Activated T-helper 1 cell treated with Interleukin-2 at 50 U/mL for 16 hours (primary cell): ENCODE results near the gene SLC25A43.
A peak's percentile ranks its signal among the peaks of the same experiment; 100 is the strongest.
"Not testable (repeated sequence)": the region's sequence is repeated elsewhere in the genome, so short reads cannot be mapped to it uniquely, and the experiment has no call there.

Source experiments
- DNase-seq: peaks from one replicate; pipeline ENCODE4 v3.0.0-alpha.2; 2020; ENCODE audit warnings: low read depth

The SLC25A43 gene

GRCh38 chrX:119398974-119399771 lies at the start of gene SLC25A43:
Gene SLC25A43, plus strand, starts transcription at chrX:119399336. Its CDS starts 68 bp downstream, at chrX:119399404.
- peak; percentile 7 for DNase-seq

- DNase-seq, result no peak
Measured at GRCh38 chrX:119359618-119360382, 39.3 kb upstream of the SLC25A43 start.

- not testable (repeated sequence) for DNase-seq
Measured at GRCh38 chrX:119361451-119361850, 37.7 kb upstream of the SLC25A43 start.

- DNase-seq, result not testable (repeated sequence)
Measured at GRCh38 chrX:119362074-119362473, 37.1 kb upstream of the SLC25A43 start.

- DNase-seq, result no peak
Measured at GRCh38 chrX:119363391-119363790, 35.7 kb upstream of the SLC25A43 start.

- not testable (repeated sequence) for DNase-seq
Measured at GRCh38 chrX:119371861-119372260, 27.3 kb upstream of the SLC25A43 start.

GRCh38 chrX:119374736-119375135 lies 24.4 kb upstream of the SLC25A43 start:
- no peak for DNase-seq

- DNase-seq, result no peak
Measured at GRCh38 chrX:119375561-119375960, 23.6 kb upstream of the SLC25A43 start.

- DNase-seq, result no peak
Measured at GRCh38 chrX:119376312-119376711, 22.8 kb upstream of the SLC25A43 start.

- no peak for DNase-seq
Measured at GRCh38 chrX:119381349-119381944, 17.7 kb upstream of the SLC25A43 start.

GRCh38 chrX:119382606-119383005 lies 16.5 kb upstream of the SLC25A43 start:
- DNase-seq, result no peak

- DNase-seq, result not testable (repeated sequence)
Measured at GRCh38 chrX:119386685-119387084, 12.5 kb upstream of the SLC25A43 start.

- DNase-seq, result not testable (repeated sequence)
Measured at GRCh38 chrX:119387426-119387825, 11.7 kb upstream of the SLC25A43 start.

GRCh38 chrX:119389214-119389613 lies 9.9 kb upstream of the SLC25A43 start:
- no peak for DNase-seq

- DNase-seq, result no peak
Measured at GRCh38 chrX:119389871-119390501, 9.2 kb upstream of the SLC25A43 start.

- DNase-seq, result no peak
Measured at GRCh38 chrX:119391279-119391678, 7.9 kb upstream of the SLC25A43 start.

- DNase-seq, result no peak
Measured at GRCh38 chrX:119393144-119393543, 6.0 kb upstream of the SLC25A43 start.

- no peak for DNase-seq
Measured at GRCh38 chrX:119398587-119398973, 556 bp upstream of the SLC25A43 start.

GRCh38 chrX:119399772-119400101 lies 601 bp downstream of the SLC25A43 start:
- no peak for DNase-seq

GRCh38 chrX:119401569-119401968 lies 2.4 kb downstream of the SLC25A43 start:
- DNase-seq, result no peak

- DNase-seq, result no peak
Measured at GRCh38 chrX:119402588-119402987, 3.5 kb downstream of the SLC25A43 start.

GRCh38 chrX:119406776-119407175 lies 7.6 kb downstream of the SLC25A43 start:
- no peak for DNase-seq
